ENCODE results near the gene TMC4. TPM values are rescaled to one million over a fixed set of nuclear protein-coding genes. Genes with fewer than 3 reads are reported as not detected.
A peak's percentile ranks its signal among the peaks of the same experiment; 100 is the strongest.

Gene TMC4
- polyA plus RNA-seq, 1 of the 3 experiments (the other 2 are of a cell fraction), result 2.8 TPM

DNA sequence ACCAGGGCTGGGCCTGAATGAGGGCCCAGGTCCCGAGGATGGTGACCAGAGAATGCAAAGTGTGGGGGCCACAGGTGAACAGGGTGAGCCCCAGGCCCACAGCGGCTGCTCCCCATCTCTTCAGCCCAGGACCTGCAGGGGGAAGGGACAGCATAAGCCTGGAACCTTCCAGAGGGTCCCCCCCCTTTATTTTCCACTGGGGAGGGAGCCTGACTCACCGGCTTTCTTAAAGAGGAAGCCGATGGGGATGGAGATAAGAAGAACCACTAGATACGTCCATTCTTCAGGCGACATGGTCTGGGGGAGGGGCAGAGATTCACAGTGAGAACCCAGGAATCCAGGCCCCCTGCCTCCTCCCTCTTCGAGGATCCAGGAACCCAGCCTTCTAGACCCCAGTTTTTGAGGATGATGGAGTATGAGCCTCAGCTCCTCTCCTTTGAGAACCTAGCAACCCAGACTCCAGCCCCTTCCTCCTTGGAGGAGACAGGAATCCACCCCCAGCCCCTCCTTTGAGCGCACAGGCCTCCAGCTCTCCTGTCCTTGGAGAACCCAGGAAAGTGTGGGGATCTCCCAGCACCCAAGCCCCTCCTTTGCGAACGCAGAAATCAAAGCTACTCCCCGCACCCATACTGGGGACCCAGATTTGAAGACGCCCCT, 15.4 kb upstream of the TMC4 start:
- Histone ChIP-seq H3K4me3 (ENCODE audit: low read depth in 2 of 2, low read length in 1 of 2) (peak overlapping the region; percentile 84 to 100), H3K4me1 (ENCODE audit: control insufficient read depth in 1 of 2, insufficient read depth in 2 of 2, low read depth in 1 of 2, low read length in 1 of 2) (peaks cover 0 to 15% of the 10 kb centered on the region in 2 experiments; a peak in 1 of 4 replicates), H2AFZ (ENCODE audit: low read depth) (no peak overlapping the region), H3K27me3 (ENCODE audit: insufficient read depth) (no peaks in the 10 kb centered on the region), H3K4me2 (peak overlapping the region; percentile 90), H3K36me3 (replicated peaks in 1 of 2; ENCODE audit: control insufficient read depth in 1 of 2, insufficient read depth in 2 of 2, low read length in 1 of 2) (peaks cover 17 to 21% of the 10 kb centered on the region in 2 experiments), H3K27ac (ENCODE audit: low read depth in 2 of 2, low read length in 1 of 2) (peak overlapping the region; percentile 94 to 97), H3K9ac (peak overlapping the region; percentile 92), H4K20me1 (ENCODE audit: insufficient read depth) (no peaks in the 10 kb centered on the region), H3F3A (replicated peaks; ENCODE audit: insufficient read depth) (peaks cover 7% of the 10 kb centered on the region), H3K9me2 (no peaks in the 10 kb centered on the region), H3K9me3 (no peaks in the 10 kb centered on the region), H3K79me2 (ENCODE audit: insufficient read depth) (peaks cover 69% of the 10 kb centered on the region)
- POLR2A ChIA-PET, result interaction anchor here (0.6 to 4.1 kb wide), 3 partner anchors 12 to 19 kb away, joined by 3 to 50 read pairs (median 4); partner anchors contain the start of gene RPS9
- DNase-seq, result no peak
- CTCF ChIA-PET, result interaction anchor here (0.9 to 1.7 kb wide), 6 partner anchors 9 to 78 kb away, joined by 4 to 7 read pairs (median 5); no protein-coding TSS in a partner anchor
- 6% methylated on average over 7 of the region's 12 CpGs for WGBS (ENCODE audit: low lambda C conversion rate)
- TF ChIP-seq, protein P1, sequence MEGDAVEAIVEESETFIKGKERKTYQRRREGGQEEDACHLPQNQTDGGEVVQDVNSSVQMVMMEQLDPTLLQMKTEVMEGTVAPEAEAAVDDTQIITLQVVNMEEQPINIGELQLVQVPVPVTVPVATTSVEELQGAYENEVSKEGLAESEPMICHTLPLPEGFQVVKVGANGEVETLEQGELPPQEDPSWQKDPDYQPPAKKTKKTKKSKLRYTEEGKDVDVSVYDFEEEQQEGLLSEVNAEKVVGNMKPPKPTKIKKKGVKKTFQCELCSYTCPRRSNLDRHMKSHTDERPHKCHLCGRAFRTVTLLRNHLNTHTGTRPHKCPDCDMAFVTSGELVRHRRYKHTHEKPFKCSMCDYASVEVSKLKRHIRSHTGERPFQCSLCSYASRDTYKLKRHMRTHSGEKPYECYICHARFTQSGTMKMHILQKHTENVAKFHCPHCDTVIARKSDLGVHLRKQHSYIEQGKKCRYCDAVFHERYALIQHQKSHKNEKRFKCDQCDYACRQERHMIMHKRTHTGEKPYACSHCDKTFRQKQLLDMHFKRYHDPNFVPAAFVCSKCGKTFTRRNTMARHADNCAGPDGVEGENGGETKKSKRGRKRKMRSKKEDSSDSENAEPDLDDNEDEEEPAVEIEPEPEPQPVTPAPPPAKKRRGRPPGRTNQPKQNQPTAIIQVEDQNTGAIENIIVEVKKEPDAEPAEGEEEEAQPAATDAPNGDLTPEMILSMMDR (IDR thresholded peaks at IDR 0.05), result no peak
- no peak for TF ChIP-seq EZH2phosphoT487 (IDR thresholded peaks at IDR 0.05; ENCODE audit: borderline replicate concordance, low read depth)
- TF ChIP-seq NRF1 (IDR thresholded peaks at IDR 0.05; ENCODE audit: low read depth, low read length), result no peak
- TF ChIP-seq, protein P2, sequence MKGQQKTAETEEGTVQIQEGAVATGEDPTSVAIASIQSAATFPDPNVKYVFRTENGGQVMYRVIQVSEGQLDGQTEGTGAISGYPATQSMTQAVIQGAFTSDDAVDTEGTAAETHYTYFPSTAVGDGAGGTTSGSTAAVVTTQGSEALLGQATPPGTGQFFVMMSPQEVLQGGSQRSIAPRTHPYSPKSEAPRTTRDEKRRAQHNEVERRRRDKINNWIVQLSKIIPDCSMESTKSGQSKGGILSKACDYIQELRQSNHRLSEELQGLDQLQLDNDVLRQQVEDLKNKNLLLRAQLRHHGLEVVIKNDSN (IDR thresholded peaks at IDR 0.05; ENCODE audit: borderline replicate concordance, low read depth), result no peak
- no peak for TF ChIP-seq FOXJ3 (CRISPR knock-in tag; IDR thresholded peaks at IDR 0.05)
- no peak for TF ChIP-seq SIN3A (IDR thresholded peaks at IDR 0.05; ENCODE audit: borderline replicate concordance, low read depth, low read length)
- TF ChIP-seq, protein P3, sequence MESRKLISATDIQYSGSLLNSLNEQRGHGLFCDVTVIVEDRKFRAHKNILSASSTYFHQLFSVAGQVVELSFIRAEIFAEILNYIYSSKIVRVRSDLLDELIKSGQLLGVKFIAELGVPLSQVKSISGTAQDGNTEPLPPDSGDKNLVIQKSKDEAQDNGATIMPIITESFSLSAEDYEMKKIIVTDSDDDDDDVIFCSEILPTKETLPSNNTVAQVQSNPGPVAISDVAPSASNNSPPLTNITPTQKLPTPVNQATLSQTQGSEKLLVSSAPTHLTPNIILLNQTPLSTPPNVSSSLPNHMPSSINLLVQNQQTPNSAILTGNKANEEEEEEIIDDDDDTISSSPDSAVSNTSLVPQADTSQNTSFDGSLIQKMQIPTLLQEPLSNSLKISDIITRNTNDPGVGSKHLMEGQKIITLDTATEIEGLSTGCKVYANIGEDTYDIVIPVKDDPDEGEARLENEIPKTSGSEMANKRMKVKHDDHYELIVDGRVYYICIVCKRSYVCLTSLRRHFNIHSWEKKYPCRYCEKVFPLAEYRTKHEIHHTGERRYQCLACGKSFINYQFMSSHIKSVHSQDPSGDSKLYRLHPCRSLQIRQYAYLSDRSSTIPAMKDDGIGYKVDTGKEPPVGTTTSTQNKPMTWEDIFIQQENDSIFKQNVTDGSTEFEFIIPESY (IDR thresholded peaks at IDR 0.05; ENCODE audit: borderline replicate concordance, low read depth), result no peak
- TF ChIP-seq POLR2AphosphoS5 (IDR thresholded peaks at IDR 0.05; ENCODE audit: low read depth, low read length), result no peak
- peak in 1 of 2 experiments; percentile 57; a peak in 1 of 4 replicates for TF ChIP-seq EP300 (IDR thresholded peaks at IDR 0.05; ENCODE audit: borderline replicate concordance in 1 of 2, low read depth in 1 of 2, low read length in 1 of 2)
- no peak for TF ChIP-seq RFX5 (IDR thresholded peaks at IDR 0.05; ENCODE audit: low read length)
- TF ChIP-seq, protein P4, sequence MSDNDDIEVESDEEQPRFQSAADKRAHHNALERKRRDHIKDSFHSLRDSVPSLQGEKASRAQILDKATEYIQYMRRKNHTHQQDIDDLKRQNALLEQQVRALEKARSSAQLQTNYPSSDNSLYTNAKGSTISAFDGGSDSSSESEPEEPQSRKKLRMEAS (IDR thresholded peaks at IDR 0.05; ENCODE audit: low read depth), result peak; percentile 74
- TF ChIP-seq NFIC (IDR thresholded peaks at IDR 0.05; ENCODE audit: borderline replicate concordance), result no peak
- no peak for TF ChIP-seq FOXM1 (IDR thresholded peaks at IDR 0.05; ENCODE audit: low read depth)
- TF ChIP-seq, protein P5, sequence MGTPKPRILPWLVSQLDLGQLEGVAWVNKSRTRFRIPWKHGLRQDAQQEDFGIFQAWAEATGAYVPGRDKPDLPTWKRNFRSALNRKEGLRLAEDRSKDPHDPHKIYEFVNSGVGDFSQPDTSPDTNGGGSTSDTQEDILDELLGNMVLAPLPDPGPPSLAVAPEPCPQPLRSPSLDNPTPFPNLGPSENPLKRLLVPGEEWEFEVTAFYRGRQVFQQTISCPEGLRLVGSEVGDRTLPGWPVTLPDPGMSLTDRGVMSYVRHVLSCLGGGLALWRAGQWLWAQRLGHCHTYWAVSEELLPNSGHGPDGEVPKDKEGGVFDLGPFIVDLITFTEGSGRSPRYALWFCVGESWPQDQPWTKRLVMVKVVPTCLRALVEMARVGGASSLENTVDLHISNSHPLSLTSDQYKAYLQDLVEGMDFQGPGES (IDR thresholded peaks at IDR 0.05; ENCODE audit: low read depth, low read length), result no peak
- peak; percentile 76; the same call in 1 of the 2 replicates for TF ChIP-seq JUND (IDR thresholded peaks at IDR 0.05)
- TF ChIP-seq RCOR1 (IDR thresholded peaks at IDR 0.05; ENCODE audit: low read length), result no peak
- TF ChIP-seq TAF1 (IDR thresholded peaks at IDR 0.05; ENCODE audit: borderline replicate concordance, low read depth, low read length), result peak; percentile 60
- TF ChIP-seq TEAD4 (IDR thresholded peaks at IDR 0.05; ENCODE audit: borderline replicate concordance, insufficient read depth), result no peak
- TF ChIP-seq FOSL2 (IDR thresholded peaks at IDR 0.05; ENCODE audit: borderline replicate concordance, low read depth), result peak; percentile 83
- no peak for TF ChIP-seq SMC3 (IDR thresholded peaks at IDR 0.05; ENCODE audit: low read depth, low read length)
- no peak for TF ChIP-seq RXRA (IDR thresholded peaks at IDR 0.05; ENCODE audit: borderline replicate concordance, low read depth)
- no peak for TF ChIP-seq GATA2 (CRISPR knock-in tag; IDR thresholded peaks at IDR 0.05)
- TF ChIP-seq, protein P6, sequence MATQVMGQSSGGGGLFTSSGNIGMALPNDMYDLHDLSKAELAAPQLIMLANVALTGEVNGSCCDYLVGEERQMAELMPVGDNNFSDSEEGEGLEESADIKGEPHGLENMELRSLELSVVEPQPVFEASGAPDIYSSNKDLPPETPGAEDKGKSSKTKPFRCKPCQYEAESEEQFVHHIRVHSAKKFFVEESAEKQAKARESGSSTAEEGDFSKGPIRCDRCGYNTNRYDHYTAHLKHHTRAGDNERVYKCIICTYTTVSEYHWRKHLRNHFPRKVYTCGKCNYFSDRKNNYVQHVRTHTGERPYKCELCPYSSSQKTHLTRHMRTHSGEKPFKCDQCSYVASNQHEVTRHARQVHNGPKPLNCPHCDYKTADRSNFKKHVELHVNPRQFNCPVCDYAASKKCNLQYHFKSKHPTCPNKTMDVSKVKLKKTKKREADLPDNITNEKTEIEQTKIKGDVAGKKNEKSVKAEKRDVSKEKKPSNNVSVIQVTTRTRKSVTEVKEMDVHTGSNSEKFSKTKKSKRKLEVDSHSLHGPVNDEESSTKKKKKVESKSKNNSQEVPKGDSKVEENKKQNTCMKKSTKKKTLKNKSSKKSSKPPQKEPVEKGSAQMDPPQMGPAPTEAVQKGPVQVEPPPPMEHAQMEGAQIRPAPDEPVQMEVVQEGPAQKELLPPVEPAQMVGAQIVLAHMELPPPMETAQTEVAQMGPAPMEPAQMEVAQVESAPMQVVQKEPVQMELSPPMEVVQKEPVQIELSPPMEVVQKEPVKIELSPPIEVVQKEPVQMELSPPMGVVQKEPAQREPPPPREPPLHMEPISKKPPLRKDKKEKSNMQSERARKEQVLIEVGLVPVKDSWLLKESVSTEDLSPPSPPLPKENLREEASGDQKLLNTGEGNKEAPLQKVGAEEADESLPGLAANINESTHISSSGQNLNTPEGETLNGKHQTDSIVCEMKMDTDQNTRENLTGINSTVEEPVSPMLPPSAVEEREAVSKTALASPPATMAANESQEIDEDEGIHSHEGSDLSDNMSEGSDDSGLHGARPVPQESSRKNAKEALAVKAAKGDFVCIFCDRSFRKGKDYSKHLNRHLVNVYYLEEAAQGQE (IDR thresholded peaks at IDR 0.05; ENCODE audit: low read depth, low read length), result no peak

Measured in SK-N-SH (cell line).